ENCODE results near the gene CGB5.
"Not testable (repeated sequence)": the region's sequence is repeated elsewhere in the genome, so short reads cannot be mapped to it uniquely, and the experiment has no call there.

Gene CGB5

DNA sequence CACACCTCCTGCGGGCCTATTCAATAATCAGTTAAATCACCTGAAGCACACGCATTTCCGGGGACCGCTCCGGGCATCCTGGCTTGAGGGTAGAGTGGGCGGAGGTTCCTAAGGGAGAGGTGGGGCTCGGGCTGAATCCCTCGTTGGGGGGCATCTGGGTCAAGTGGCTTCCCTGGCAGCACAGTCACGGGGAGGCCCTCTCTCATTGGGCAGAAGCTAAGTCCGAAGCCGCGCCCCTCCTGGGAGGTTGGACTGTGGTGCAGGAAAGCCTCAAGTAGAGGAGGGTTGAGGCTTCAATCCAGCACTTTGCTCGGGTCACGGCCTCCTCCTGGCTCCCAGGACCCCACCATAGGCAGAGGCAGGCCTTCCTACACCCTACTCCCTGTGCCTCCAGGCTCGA, at the start of gene CGB5:
Gene CGB5, plus strand, starts transcription at position 301 of the 400 bp plus-strand sequence. CDS start 362 bp downstream, outside the sequence.
- not testable (repeated sequence) for DNase-seq

DNA sequence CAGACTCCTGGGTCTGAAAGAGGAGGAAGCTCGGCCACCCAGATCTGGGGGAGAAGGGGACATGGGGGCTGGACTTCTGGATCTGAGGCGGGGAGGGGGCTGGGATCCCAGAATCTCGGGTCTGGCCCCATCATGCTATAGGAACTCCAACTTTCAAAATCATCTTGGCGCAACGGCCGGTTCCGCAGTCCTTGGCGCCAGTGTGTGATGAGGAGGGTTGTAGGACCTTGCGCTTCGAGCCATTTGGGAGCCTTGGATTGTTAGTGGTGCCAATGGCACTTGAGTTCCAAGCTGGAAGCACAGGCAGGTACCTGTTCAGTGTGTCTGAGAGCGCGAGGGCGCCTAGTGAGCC, 49.6 kb upstream of the CGB5 start:
- DNase-seq, result no peak

- DNase-seq, result peak; percentile 37 to 58
These were observed 45.7 kb upstream of the CGB5 start for GRCh38 chr19:48997972-48998371.

DNA sequence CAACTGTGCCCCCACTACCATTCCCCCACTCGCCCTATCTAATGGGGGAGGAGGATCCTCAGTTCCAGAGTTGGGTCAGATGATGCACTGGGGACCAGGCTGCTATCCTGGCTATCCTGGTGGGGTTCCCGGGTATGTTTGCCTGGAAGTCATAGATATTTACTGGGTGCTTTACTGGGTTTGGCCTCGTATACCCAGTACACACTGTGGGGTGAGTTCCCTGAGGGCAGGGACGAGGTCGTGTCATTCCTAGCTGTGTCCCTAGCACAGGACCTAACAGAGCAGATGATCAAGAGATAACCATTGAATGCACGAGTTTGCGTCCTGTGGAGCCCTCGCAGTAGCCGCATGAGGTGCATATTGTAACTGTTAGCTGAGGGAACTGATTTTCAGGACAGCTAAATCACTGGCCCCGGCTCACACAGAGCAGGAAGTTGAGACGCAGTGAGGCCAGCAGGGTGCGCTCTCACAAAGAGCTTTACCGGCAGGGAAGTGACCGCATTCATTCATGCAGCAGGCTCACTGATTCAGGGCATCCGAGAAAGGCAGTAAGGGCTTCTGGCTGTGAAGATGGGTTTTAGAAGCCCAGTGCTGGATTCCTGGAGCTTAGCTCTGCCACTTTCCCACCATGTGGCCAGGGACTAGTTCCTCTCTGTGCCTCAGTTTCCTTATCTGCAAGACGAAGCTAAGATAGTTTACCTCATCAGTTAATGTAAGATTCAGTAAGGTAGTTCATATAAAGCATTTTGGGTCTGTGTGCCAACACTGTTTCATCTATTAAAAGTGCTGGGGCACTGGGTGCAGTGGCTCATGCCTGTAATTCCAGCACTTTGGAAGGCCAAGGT, 43.9 kb upstream of the CGB5 start:
- peak; percentile 61 to 80 for DNase-seq

DNA sequence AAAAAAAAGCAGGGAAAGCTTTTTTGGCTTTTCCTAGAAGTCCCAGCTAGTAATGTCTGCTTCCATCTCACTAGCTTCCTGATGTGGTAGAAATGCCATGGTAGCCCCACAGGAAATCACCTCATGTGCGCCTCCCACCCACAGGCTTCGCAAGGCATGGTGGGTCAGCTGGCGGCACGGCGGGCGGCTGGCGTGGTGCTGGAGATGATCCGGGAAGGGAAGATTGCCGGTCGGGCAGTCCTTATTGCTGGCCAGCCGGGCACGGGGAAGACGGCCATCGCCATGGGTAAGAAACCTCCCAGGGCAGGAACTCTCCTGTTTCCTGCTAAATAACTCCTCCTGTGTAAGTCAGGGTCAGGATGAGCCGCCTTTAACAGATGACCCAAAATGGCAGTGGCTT, 39.5 kb upstream of the CGB5 start:
- no peak for DNase-seq

- DNase-seq, result no peak
These were observed 38.6 kb upstream of the CGB5 start for GRCh38 chr19:49004964-49005614.

DNA sequence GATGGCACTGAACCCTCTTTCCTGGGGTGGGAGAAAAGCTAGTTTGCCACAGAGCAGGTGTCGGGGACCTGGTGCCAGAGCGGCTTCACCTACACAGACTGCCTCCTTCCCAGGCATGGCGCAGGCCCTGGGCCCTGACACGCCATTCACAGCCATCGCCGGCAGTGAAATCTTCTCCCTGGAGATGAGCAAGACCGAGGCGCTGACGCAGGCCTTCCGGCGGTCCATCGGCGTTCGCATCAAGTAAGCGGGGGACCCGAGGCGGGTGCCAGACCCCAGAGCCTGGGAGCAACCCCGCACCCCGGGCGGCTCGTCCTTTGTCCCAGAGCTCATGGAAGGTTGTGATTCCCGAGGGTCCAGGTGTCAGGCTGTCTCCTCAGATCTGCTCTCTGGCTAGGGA, 36.7 kb upstream of the CGB5 start:
- no peak for DNase-seq

GRCh38 chr19:49009828-49010227, 33.8 kb upstream of the CGB5 start:
- no peak for DNase-seq

GRCh38 chr19:49010453-49010852, 33.2 kb upstream of the CGB5 start:
- no peak for DNase-seq

- DNase-seq, result no peak
These were observed 32.5 kb upstream of the CGB5 start for GRCh38 chr19:49011194-49011593.

DNA sequence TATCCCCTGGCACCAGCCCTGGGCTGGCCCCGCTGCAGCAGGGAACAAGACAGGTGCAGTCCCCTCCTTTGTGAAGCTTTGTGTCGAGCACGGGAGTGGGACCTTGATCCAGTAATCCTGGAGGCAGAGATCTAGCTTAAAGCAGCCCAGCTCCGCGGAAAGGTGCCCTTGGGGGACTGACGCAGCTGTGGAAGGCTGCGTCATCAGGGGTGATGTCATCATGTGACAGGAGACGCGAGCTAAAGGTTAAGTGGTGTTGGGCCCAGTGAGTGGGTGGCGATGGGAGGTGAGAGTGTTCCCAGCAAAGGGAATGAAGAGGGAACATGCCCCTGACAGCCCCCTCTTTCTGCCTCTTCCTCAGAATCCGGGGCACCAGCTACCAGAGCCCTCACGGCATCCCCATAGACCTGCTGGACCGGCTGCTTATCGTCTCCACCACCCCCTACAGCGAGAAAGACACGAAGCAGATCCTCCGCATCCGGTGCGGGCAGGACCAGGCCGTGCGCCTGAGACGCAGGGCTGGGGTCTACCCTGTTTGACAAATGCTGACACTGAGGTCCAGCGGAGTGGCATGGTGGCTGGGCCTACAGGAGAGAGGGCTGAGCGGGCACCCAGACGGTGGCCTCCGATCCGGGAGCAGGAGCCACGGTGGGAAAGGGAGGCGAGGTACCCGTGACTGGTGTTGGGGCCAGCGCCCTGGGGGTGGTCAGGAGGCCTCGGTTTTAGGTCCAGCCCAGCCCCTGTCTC, 29.4 kb upstream of the CGB5 start:
- DNase-seq, result no peak

- no peak for DNase-seq
These were observed 28.8 kb upstream of the CGB5 start for GRCh38 chr19:49014870-49015255.

- no peak for DNase-seq
These were observed 27.4 kb upstream of the CGB5 start for GRCh38 chr19:49016067-49016839.

DNA sequence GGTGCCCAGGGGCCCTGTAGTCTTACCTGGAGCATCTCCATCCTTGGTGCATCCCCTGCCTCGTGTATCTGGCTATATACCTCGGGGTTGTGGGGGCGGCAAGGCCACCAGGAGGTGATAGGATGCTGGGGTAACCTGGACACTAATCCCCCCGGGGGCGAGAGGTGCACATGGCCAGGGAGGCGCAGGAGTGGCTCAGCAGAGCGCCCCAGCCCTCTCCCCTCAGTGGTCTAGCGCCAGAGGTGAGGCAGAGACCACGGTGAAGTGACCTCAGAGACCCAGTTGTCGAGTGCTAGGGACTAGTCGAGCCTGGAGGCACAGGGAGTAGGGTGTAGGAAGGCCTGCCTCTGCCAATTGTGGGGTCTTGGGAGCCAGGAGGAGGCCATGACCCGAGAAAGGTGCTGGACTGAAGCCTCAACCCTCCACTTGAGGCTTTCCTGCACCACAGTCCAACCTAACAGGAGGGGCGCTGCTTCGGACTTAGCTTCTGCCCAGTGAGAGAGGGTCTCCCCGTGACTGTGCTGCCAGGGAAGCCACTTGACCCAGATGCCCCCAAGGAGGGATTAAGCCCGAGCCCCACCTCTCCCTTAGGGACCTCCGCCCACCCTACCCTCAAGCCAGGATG, 26.5 kb upstream of the CGB5 start, which contains the start of gene LHB:
Gene LHB, minus strand, starts transcription at position 51 of the 625 bp plus-strand sequence. Its CDS starts 10 bp downstream, at position 41.
- DNase-seq, result no peak

GRCh38 chr19:49017666-49018351, 25.8 kb upstream of the CGB5 start:
- peak; percentile 71 to 76 for DNase-seq

DNA sequence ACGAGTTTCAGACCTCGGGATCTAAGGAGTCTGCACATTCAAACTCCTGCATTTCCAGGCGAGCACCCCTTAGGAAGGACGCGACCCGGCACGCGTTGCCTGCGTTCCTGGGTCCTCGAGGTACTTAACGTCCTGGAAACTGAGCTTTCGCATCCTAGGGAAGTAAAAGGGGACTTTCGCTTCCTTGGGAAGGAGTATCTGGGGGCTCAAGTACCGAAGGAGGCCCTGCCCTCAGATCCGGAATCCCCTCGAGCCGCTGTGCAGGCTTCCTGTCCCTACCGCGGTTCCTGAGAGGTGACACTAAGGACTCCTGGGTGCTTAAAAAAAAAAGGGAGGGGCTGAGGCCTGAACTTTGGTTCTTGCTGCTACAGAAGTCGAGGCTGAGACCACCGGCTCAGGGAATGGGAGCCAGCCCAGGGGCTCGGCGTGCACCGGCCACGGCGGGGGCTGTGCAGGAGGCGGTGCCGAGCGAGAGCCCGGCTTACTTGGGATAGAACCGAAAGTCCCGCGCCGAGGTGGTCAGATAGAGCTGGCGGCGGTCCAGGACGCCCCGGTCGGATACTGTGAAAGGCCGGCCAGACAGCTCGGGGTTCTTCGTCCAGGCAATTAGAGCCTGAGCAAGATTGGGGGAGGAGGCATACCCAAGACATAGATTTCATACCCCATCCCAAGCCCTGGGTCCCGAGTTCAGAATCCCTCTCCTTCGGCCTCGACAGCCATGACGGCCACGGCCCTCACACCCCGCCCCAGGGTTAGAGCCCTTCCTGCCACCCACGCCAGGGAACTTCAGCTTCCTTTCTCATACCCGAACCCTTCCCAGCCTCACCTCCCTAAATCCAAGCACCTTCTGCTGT, 25.0 kb upstream of the CGB5 start:
- peak in 1 of 2 donors; percentile 37 for DNase-seq

GRCh38 chr19:49019242-49019932, 24.3 kb upstream of the CGB5 start:
- DNase-seq, result peak; percentile 63 to 74

GRCh38 chr19:49020342-49020741, 23.3 kb upstream of the CGB5 start:
- DNase-seq, result no peak

DNA sequence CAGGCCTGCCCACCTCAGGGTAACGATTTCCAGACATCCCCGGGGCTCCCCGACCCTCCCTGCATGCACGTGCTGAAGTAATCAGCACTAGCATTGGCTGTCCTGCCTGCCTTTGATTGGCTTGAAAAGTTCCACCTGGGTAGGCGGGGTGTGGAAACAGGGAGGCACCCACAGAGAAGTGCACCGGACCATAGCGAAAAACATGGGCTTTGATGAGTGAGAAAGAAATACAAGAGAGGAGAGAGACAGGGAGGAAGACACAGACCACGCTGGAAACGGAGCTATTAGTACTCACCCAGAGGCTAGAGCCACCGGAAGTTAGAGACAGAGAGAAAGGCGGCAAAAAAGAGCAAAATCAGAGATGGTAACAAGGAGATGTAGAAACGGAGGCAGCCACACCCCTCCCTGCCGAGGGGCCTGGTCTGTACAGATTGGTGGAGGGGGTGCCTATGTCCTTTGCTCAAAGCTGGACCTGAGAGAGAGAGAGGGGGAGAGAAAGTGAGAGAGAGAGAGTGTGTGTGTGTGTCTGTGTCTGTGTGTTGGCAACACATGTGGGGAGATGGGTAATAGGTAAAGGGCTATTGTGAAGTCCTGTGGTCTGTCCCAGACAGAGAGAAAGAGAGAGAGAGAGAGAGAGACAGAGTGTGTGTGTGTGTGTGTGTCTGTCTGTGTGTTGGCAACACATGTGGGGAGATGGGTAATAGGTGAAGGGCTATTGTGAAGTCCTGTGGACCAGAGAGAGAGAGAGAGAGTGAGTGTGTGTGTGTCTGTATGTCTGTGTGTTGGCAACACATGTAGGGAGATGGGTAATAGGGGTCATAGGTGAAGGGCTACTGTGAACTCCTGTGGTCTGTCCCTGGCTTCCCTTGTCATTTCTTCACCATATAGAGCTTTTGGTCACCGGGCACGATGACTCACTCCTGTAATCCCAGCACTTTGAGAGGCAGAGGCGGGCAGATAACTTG, 22.4 kb upstream of the CGB5 start:
- no peak for DNase-seq

All from CD4-positive, alpha-beta T cell treated with Interferon alpha-2 for 1 hour (primary cell).